Mesenchymal stem cell (in vitro differentiated cells and primary cell): ENCODE measurements around the gene CERS6.

ENCODE experiments used
- DNase-seq: peaks from one replicate; pipeline ENCODE4 v3.0.0-alpha.2; 2013
- H2AFZ ChIP-seq: one replicate; pipeline ENCODE4 v1.6.1; 2013; ENCODE audit warnings: low read depth, mild to moderate bottlenecking, control low read depth, inconsistent platforms, low read length, moderate library complexity
- H2AK5ac ChIP-seq: 2 replicates; pipeline ENCODE4 v1.6.1; 2013; ENCODE audit warnings: low read length, moderate library complexity, mild to moderate bottlenecking, inconsistent platforms; ENCODE audit not compliant: severe bottlenecking
- H2BK120ac ChIP-seq: one replicate; pipeline ENCODE4 v1.6.1; 2013; ENCODE audit warnings: low read depth, mild to moderate bottlenecking, inconsistent platforms, low read length, moderate library complexity
- H2BK12ac ChIP-seq, 2 experiments: one replicate each; pipeline ENCODE4 v1.6.1; 2013; ENCODE audit warnings: inconsistent platforms in 2 of 2, low read length in 2 of 2, mild to moderate bottlenecking in 2 of 2, moderate library complexity in 2 of 2, control low read depth in 1 of 2
- H2BK15ac ChIP-seq: one replicate; pipeline ENCODE4 v1.6.1; 2013; ENCODE audit warnings: mild to moderate bottlenecking, low read depth, inconsistent platforms; ENCODE audit not compliant: poor library complexity, severe bottlenecking
- H2BK5ac ChIP-seq: 2 replicates; pipeline ENCODE4 v1.6.1; 2013; ENCODE audit warnings: low read depth, mild to moderate bottlenecking, low read length, control low read depth, inconsistent platforms; ENCODE audit not compliant: poor library complexity, severe bottlenecking
- H3K14ac ChIP-seq, 2 experiments: one replicate each; pipeline ENCODE4 v1.6.1; 2013; ENCODE audit warnings: inconsistent platforms in 2 of 2, low read length in 2 of 2, control low read depth in 1 of 2, mild to moderate bottlenecking in 1 of 2, moderate library complexity in 1 of 2
- H3K18ac ChIP-seq, 2 experiments: one replicate each; pipeline ENCODE4 v1.6.1; 2013; ENCODE audit warnings: inconsistent platforms in 2 of 2, low read length in 2 of 2, control low read depth in 1 of 2, low read depth in 1 of 2, mild to moderate bottlenecking in 1 of 2
- H3K23ac ChIP-seq, 2 experiments: one replicate each; pipeline ENCODE4 v1.6.1; 2013; ENCODE audit warnings: inconsistent platforms in 2 of 2, low read length in 2 of 2, mild to moderate bottlenecking in 2 of 2, moderate library complexity in 2 of 2, control low read depth in 1 of 2
- H3K27ac ChIP-seq: 2 replicates; pipeline ENCODE4 v1.5.1; 2013; ENCODE audit warnings: mild to moderate bottlenecking, moderate library complexity, low read length, control low read depth, inconsistent platforms; ENCODE audit not compliant: poor library complexity, severe bottlenecking
- H3K27me3 ChIP-seq, 2 experiments: 2 replicates each; pipeline versions ENCODE4 v1.6.1 to v1.7.0; 2013; ENCODE audit warnings: low read length in 2 of 2, mild to moderate bottlenecking in 2 of 2, moderate library complexity in 2 of 2, control low read depth in 1 of 2, inconsistent platforms in 1 of 2; ENCODE audit not compliant: control insufficient read depth in 1 of 2, insufficient read depth in 1 of 2
- H3K36me3 ChIP-seq, 2 experiments: 2 replicates each; pipeline versions ENCODE4 v1.6.1 to v1.7.0; 2013; ENCODE audit warnings: low read length in 2 of 2, control low read depth in 1 of 2, inconsistent platforms in 1 of 2, low read depth in 1 of 2, mild to moderate bottlenecking in 1 of 2; ENCODE audit not compliant: insufficient read depth in 2 of 2, control insufficient read depth in 1 of 2
- H3K4ac ChIP-seq, 2 experiments: one replicate each; pipeline ENCODE4 v1.6.1; 2013; ENCODE audit warnings: inconsistent platforms in 2 of 2, low read length in 2 of 2, mild to moderate bottlenecking in 2 of 2, moderate library complexity in 2 of 2, control low read depth in 1 of 2, low read depth in 1 of 2
- H3K4me1 ChIP-seq: 2 replicates; pipeline ENCODE4 v1.6.1; 2013; ENCODE audit warnings: low read depth, low read length, control low read depth; ENCODE audit not compliant: control insufficient read depth, insufficient read depth
- H3K4me2 ChIP-seq: 2 replicates; pipeline ENCODE4 v1.6.1; 2013; ENCODE audit warnings: low read length, mild to moderate bottlenecking, inconsistent platforms; ENCODE audit not compliant: poor library complexity, severe bottlenecking
- H3K4me3 ChIP-seq, 2 experiments: 2 replicates each; pipeline versions ENCODE4 v1.5.1 to v1.7.0; 2013; ENCODE audit warnings: low read length in 2 of 2, mild to moderate bottlenecking in 2 of 2, control low read depth in 1 of 2, low read depth in 1 of 2; ENCODE audit not compliant: insufficient read depth in 1 of 2
- H3K79me1 ChIP-seq: replicated peaks from 2 replicates; pipeline ENCODE4 v1.6.1; 2013; ENCODE audit warnings: mild to moderate bottlenecking, control low read depth, low read length, inconsistent platforms; ENCODE audit not compliant: poor library complexity, severe bottlenecking
- H3K9ac ChIP-seq: 2 replicates; pipeline ENCODE4 v1.7.0; 2013; ENCODE audit warnings: mild to moderate bottlenecking, low read length, moderate library complexity
- H3K9me3 ChIP-seq: 2 replicates; pipeline ENCODE4 v1.7.0; 2013; ENCODE audit warnings: mild to moderate bottlenecking, low read length; ENCODE audit not compliant: control insufficient read depth
- H4K8ac ChIP-seq: one replicate; pipeline ENCODE4 v1.6.1; 2013; ENCODE audit warnings: inconsistent platforms, mild to moderate bottlenecking, low read length, moderate library complexity
- H4K91ac ChIP-seq: one replicate; pipeline ENCODE4 v1.6.1; 2013; ENCODE audit warnings: mild to moderate bottlenecking, low read length, inconsistent platforms
- WGBS: methylation state at CpG from one replicate; pipeline ENCODE4 v1.1.7; 2013; ENCODE audit warnings: mixed read lengths; 5-methylcytosine and 5-hydroxymethylcytosine counted together

CERS6 gene

DNA sequence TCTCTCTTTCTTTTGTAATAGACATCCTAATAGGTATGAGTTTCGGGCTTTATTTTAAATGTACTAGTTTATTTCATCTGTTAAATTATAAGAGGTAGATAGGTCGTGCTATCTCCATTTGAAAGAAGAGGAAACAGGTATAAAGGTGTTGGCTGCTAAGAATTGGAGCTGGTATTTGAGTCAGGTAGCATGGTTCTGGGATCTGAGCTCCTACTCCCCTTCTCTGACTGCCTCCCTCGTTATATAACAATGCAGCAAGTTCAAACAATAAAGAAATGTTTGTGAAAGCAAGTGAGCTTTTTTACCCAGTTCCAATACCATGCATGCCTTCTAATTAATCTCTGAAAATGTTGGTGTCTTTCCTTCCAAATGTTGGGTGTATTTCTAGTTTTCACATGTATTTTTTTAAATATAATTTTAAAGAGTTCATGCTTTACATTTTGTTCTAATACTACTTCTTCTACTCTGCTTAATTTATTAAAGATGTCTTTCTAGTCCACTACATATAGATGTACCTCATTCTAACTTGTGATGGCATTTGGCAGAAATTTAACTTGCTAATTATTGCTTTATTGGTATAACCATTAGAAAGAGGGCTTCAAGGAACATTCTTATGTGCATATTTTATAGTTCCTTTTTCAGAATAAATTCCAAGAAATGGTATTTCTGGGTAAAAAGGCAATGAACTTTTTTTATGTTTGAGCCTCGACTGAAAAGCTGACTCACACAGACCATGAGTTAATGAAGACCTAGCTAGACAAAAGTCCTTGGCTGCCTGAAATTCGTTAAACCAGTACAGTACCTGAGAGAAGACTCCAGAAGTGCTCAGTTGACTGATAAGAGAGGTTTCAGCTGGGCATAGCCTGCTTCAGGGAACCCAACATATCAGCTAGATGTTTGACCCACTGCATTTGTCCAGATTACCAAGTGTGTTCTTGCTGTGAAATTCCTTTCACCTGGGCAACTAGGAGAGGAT lies 133.5 kb downstream of the CERS6 start:
- Histone ChIP-seq H2BK120ac (no peak overlapping the region), H3K79me1 (peaks cover 13% of the 10 kb centered on the region), H2AFZ (no peak overlapping the region), H3K9me3 (no peaks in the 10 kb centered on the region), H3K4me2 (peak overlapping the region; percentile 8), H3K4ac (no peak overlapping the region), H4K91ac (no peak overlapping the region), H3K36me3 (no peaks in the 10 kb centered on the region), H2AK5ac (peak overlapping the region; percentile 62), H2BK5ac (no peak overlapping the region), H3K18ac (no peak overlapping the region), H3K23ac (no peak overlapping the region), H3K27ac (no peak overlapping the region), H3K27me3 (no peaks in the 10 kb centered on the region), H3K4me1 (peaks cover 2% of the 10 kb centered on the region), H4K8ac (no peak overlapping the region), H2BK15ac (no peak overlapping the region), H3K4me3 (no peak overlapping the region), H3K14ac (no peak overlapping the region), H2BK12ac (no peak overlapping the region), H3K9ac (no peak overlapping the region)
- 90% methylated on average over 3 of the region's 5 CpGs for WGBS
- no peak for DNase-seq

DNA sequence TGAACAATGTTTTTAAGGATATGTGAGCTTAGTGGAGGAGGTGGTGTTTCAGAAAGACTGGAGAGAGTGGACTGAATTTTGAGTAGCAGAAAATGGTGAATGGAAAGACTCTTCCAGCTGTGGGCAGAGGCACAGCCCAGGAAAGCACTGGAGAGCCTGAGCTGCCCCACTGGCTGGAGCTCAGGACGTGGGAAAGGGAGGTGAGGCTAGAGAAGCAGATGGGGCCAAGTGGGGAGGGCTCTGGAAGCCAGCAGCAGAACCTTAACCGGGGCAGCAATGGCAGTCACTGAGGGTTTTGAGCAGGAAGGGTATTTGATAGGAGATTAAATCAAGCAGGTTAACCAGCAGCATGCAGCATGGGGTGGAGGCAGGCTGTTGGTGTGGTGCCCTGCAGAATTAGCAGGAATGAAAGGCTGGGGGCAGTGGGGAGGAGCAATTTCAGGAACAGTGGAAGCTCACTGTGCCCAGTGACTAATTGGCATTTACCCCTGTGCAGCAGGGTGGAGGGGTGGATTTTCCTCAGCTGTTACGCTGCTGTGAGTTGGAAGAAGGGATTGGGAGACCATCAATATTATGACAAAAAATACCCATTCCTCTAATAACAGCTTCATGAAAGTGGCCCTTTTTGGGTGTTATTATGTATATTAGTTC lies 136.2 kb downstream of the CERS6 start:
- no peak overlapping the region for H2BK5ac ChIP-seq
- H3K4me3 ChIP-seq: no peak overlapping the region
- H4K91ac ChIP-seq: no peak overlapping the region
- H2BK15ac ChIP-seq: no peak overlapping the region
- DNase-seq: no peak
- no peaks in the 10 kb centered on the region for H3K9me3 ChIP-seq
- H3K9ac ChIP-seq: no peak overlapping the region
- H3K79me1 ChIP-seq: peaks cover 14% of the 10 kb centered on the region
- H2AFZ ChIP-seq: no peak overlapping the region
- no peak overlapping the region for H3K4me2 ChIP-seq
- no peak overlapping the region for H3K4ac ChIP-seq
- H3K14ac ChIP-seq: no peak overlapping the region
- peak overlapping the region in 1 of 2 experiments; percentile 18 for H3K18ac ChIP-seq
- H3K36me3 ChIP-seq: no peaks in the 10 kb centered on the region
- H3K23ac ChIP-seq: no peak overlapping the region
- H2BK120ac ChIP-seq: no peak overlapping the region
- H3K27ac ChIP-seq: no peak overlapping the region
- WGBS: 96% methylated on average over 2 of the region's 3 CpGs
- peaks cover 2% of the 10 kb centered on the region for H3K4me1 ChIP-seq
- H2AK5ac ChIP-seq: no peak overlapping the region
- no peak overlapping the region for H4K8ac ChIP-seq
- no peak overlapping the region for H2BK12ac ChIP-seq
- no peaks in the 10 kb centered on the region for H3K27me3 ChIP-seq

GRCh38 chr2:168593713-168594112 lies 137.6 kb downstream of the CERS6 start:
- Histone ChIP-seq H3K14ac (no peak overlapping the region), H3K23ac (no peak overlapping the region), H2AK5ac (no peak overlapping the region), H3K4me3 (no peak overlapping the region), H2BK15ac (no peak overlapping the region), H2BK5ac (no peak overlapping the region), H3K9me3 (no peaks in the 10 kb centered on the region), H3K9ac (no peak overlapping the region), H3K4me2 (no peak overlapping the region), H3K4ac (no peak overlapping the region), H3K18ac (no peak overlapping the region), H4K91ac (no peak overlapping the region), H4K8ac (no peak overlapping the region), H2AFZ (no peak overlapping the region), H2BK12ac (no peak overlapping the region), H3K4me1 (peaks cover 2% of the 10 kb centered on the region), H3K79me1 (peaks cover 13% of the 10 kb centered on the region), H2BK120ac (no peak overlapping the region), H3K27me3 (no peaks in the 10 kb centered on the region), H3K27ac (no peak overlapping the region), H3K36me3 (no peaks in the 10 kb centered on the region)
- WGBS: no CpG with 5 or more reads among the region's 1 CpG
- no peak for DNase-seq

DNA sequence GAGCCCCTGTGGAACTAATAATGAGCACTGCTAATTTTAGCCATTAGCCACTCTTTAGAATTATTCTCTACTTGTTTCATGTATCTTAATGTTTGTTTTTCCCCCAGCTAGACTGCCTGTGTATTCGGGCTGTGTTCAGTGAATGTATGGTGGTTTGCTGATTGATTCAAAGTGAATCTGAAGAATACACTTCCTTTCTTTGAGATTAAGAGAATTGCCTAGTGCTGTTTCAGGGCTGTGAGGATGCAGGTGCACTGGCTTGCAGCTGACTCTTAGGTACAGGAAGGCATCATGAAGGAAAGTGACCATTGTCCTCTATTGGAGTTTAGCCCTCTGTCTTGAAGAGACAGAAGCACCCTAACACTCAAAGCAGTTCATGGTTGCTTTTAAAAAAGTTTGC lies 138.7 kb downstream of the CERS6 start:
- no peak overlapping the region for H2AFZ ChIP-seq
- H2BK5ac ChIP-seq: no peak overlapping the region
- H3K27me3 ChIP-seq: no peaks in the 10 kb centered on the region
- DNase-seq: no peak
- no peak overlapping the region for H3K4ac ChIP-seq
- no peak overlapping the region for H2AK5ac ChIP-seq
- H3K36me3 ChIP-seq: no peaks in the 10 kb centered on the region
- no peak overlapping the region for H2BK15ac ChIP-seq
- H3K4me1 ChIP-seq: peaks cover 2% of the 10 kb centered on the region
- no peak overlapping the region for H2BK120ac ChIP-seq
- no peak overlapping the region for H3K14ac ChIP-seq
- H3K9ac ChIP-seq: no peak overlapping the region
- no peak overlapping the region for H4K91ac ChIP-seq
- H3K18ac ChIP-seq: no peak overlapping the region
- H4K8ac ChIP-seq: no peak overlapping the region
- 90% methylated on average over 1 of the region's 1 CpG for WGBS
- H2BK12ac ChIP-seq: no peak overlapping the region
- peaks cover 12% of the 10 kb centered on the region for H3K79me1 ChIP-seq
- H3K27ac ChIP-seq: no peak overlapping the region
- no peaks in the 10 kb centered on the region for H3K9me3 ChIP-seq
- no peak overlapping the region for H3K4me3 ChIP-seq
- no peak overlapping the region for H3K4me2 ChIP-seq
- no peak overlapping the region for H3K23ac ChIP-seq
